Thoracic aorta (tissue), 2 donors: ENCODE results near the gene PXMP4. TPM values are rescaled to one million over a fixed set of nuclear protein-coding genes. Genes with fewer than 3 reads are reported as not detected.
"Not testable (repeated sequence)": the region's sequence is repeated elsewhere in the genome, so short reads cannot be mapped to it uniquely, and the experiment has no call there.

Experiments
- ATAC-seq: fragments of 150-250 bp; one replicate; pipeline ENCODE4 v1.8.0; 2017; ENCODE audit warnings: low read depth; ENCODE audit not compliant: insufficient number of reproducible peaks, low FRiP score
- DNase-seq: peaks from one replicate; pipeline ENCODE4 v3.0.0-alpha.2; 2020; ENCODE audit warnings: low spot score
- H3K27ac ChIP-seq, 2 donors: fragments of 200-600 bp; sonication (generic); 1 replicate in 1 of 2; 2 replicates in 1 of 2; pipeline ENCODE4 v1.5.1; 2016; ENCODE audit warnings: mild to moderate bottlenecking in 2 of 2, moderate library complexity in 2 of 2
- H3K27me3 ChIP-seq: fragments of 200-600 bp; sonication (generic); replicated peaks from 2 replicates; pipeline ENCODE4 v1.6.0; 2016; ENCODE audit warnings: mild to moderate bottlenecking; ENCODE audit not compliant: insufficient read depth
- H3K36me3 ChIP-seq: fragments of 200-600 bp; sonication (generic); one replicate; pipeline ENCODE4 v1.5.1; 2016
- H3K4me1 ChIP-seq, 2 donors: fragments of 200-600 bp; sonication (generic); 1 replicate in 1 of 2; 2 replicates in 1 of 2; pipeline versions ENCODE4 v1.5.1 to v1.6.0; 2016; ENCODE audit warnings: low read depth in 2 of 2, mild to moderate bottlenecking in 1 of 2; ENCODE audit not compliant: control insufficient read depth in 1 of 2
- H3K4me3 ChIP-seq: fragments of 200-600 bp; sonication (generic); 2 replicates; pipeline ENCODE4 v1.5.1; 2016; ENCODE audit warnings: mild to moderate bottlenecking
- H3K9me3 ChIP-seq: fragments of 200-600 bp; sonication (generic); 2 replicates; pipeline ENCODE4 v1.5.1; 2016
- CTCF ChIP-seq: fragments of 200-600 bp; sonication (generic); IDR thresholded peaks from one replicate; pipeline ENCODE4 v1.5.1; 2019; ENCODE audit warnings: antibody characterized with exemption
- total RNA-seq, 2 donors: library from RNA; depleted of rRNA; stranded (reverse); fragments of >200 nt; gene quantifications; one replicate each; pipeline versions ENCODE4 v1.1.0 to v1.2.3, GENCODE V29; 2016

PXMP4 gene
- total RNA-seq, 2 donors from 2014 or later = 3.3 to 4.1 TPM

- no peak overlapping the region for H3K4me3 ChIP-seq
- H3K27me3 ChIP-seq = no peaks in the 10 kb centered on the region
- no peak for TF ChIP-seq CTCF
- peaks cover 0 to under 1% of the 10 kb centered on the region in 2 donors for H3K4me1 ChIP-seq
- ATAC-seq = no peak
- no peak for DNase-seq
- no peak overlapping the region for H3K27ac ChIP-seq
- H3K36me3 ChIP-seq = peaks cover 10% of the 10 kb centered on the region
- H3K9me3 ChIP-seq = no peaks in the 10 kb centered on the region
These were observed 17.2 kb downstream of the PXMP4 start for GRCh38 chr20:33702861-33703260.

- DNase-seq (no peak), ATAC-seq (no peak)
- peaks cover 1 to 10% of the 10 kb centered on the region in 2 donors for H3K4me1 ChIP-seq
- no peak for TF ChIP-seq CTCF
- no peak overlapping the region for H3K4me3 ChIP-seq
- no peaks in the 10 kb centered on the region for H3K27me3 ChIP-seq
- no peaks in the 10 kb centered on the region for H3K9me3 ChIP-seq
- H3K36me3 ChIP-seq = peaks cover 4% of the 10 kb centered on the region
- no peak overlapping the region for H3K27ac ChIP-seq
These were observed 18.3 kb downstream of the PXMP4 start for GRCh38 chr20:33701629-33702450.

- not testable (repeated sequence) for DNase-seq, ATAC-seq, H3K9me3 ChIP-seq, H3K36me3 ChIP-seq, H3K27me3 ChIP-seq, H3K4me3 ChIP-seq, H3K27ac ChIP-seq
- H3K4me1 ChIP-seq = peaks cover 5 to 20% of the 10 kb centered on the region in 2 donors
These were observed 19.2 kb downstream of the PXMP4 start for GRCh38 chr20:33700696-33701441.

- not testable (repeated sequence) for ATAC-seq, H3K27ac ChIP-seq, H3K27me3 ChIP-seq, DNase-seq, H3K9me3 ChIP-seq, H3K4me3 ChIP-seq, H3K36me3 ChIP-seq
- peaks cover 15 to 37% of the 10 kb centered on the region in 2 donors for H3K4me1 ChIP-seq
These were observed 21.1 kb downstream of the PXMP4 start for GRCh38 chr20:33698966-33699365.

GRCh38 chr20:33697129-33697528 lies 23.0 kb downstream of the PXMP4 start:
- Histone ChIP-seq H3K36me3 (no peaks in the 10 kb centered on the region), H3K4me1 (peaks cover 20 to 46% of the 10 kb centered on the region in 2 donors), H3K27ac (peak overlapping the region in 1 of 2 donors; percentile 50), H3K27me3 (no peaks in the 10 kb centered on the region), H3K4me3 (no peak overlapping the region), H3K9me3 (no peaks in the 10 kb centered on the region)
- ATAC-seq (no peak), DNase-seq (no peak)
- TF ChIP-seq CTCF = no peak

- no peak for TF ChIP-seq CTCF
- Histone ChIP-seq H3K4me3 (no peak overlapping the region), H3K27me3 (no peaks in the 10 kb centered on the region), H3K9me3 (no peaks in the 10 kb centered on the region), H3K27ac (no peak overlapping the region), H3K36me3 (no peaks in the 10 kb centered on the region), H3K4me1 (peaks cover 20 to 46% of the 10 kb centered on the region in 2 donors)
- DNase-seq = no peak
- no peak for ATAC-seq
These were observed 23.7 kb downstream of the PXMP4 start for GRCh38 chr20:33696448-33696847.
